K562 (cell line): ENCODE results near the gene WWC2. TPM values are rescaled to one million over a fixed set of nuclear protein-coding genes. Genes with fewer than 3 reads are reported as not detected.

ENCODE experiments used
- ATAC-seq: fragments of 200-7000 bp; cut with Tn5 transposase; 3 replicates; pipeline ENCODE4 v1.9.1; 2020; ENCODE audit warnings: moderate library complexity
- BruUV-seq: library from RNA; stranded (reverse); fragments of 400-500 nt; replicated peaks from 2 replicates; lab custom pipeline; 2021; lab: Mats Ljungman, UMichigan
- CTCF ChIA-PET: fragments of 300-600 bp; formaldehyde crosslinking; extraction: SDS; loops from one replicate; lab custom pipeline; 2021; ENCODE audit warnings: low intra/inter-chr PET ratio; lab: Yijun Ruan, JAX
- POLR2A ChIA-PET: fragments of 300-600, 350-650 bp; sonication (Branson Sonifier 250); formaldehyde crosslinking; extraction: SDS; loops from one replicate; lab custom pipeline; 2021; ENCODE audit warnings: antibody characterized with exemption, inconsistent platforms; lab: Yijun Ruan, JAX
- DNase-seq, 4 experiments: peaks; one replicate each; pipeline versions ENCODE4 v3.0.0 to v3.0.0-alpha.2; 2011 to 2018; ENCODE audit warnings: low spot score in 3 of 4, mixed read lengths in 3 of 4; ENCODE audit errors: extremely low read depth in 1 of 4
- FAIRE-seq: peaks from 2 replicates; lab custom pipeline; 2011; peaks lifted over from hg19 to GRCh38; lab: Jason Lieb, UNC
- H2AFZ ChIP-seq: 2 replicates; pipeline ENCODE4 v1.6.0; 2011; ENCODE audit warnings: low read depth, low read length, control low read depth, inconsistent platforms
- H3K27ac ChIP-seq: fragments of 200-600 bp; 3 replicates; pipeline ENCODE4 v1.8.0; 2011; ENCODE audit warnings: low read depth, mild to moderate bottlenecking, control low read depth, inconsistent platforms, low read length, moderate library complexity, mixed read lengths; ENCODE audit errors: extremely low read depth
- H3K27me3 ChIP-seq, 2 experiments: fragments of 300-600 bp in 1 of 2; 2 replicates in 1 of 2; 3 replicates in 1 of 2; pipeline versions ENCODE4 v1.6.0 to v1.8.0; 2011; ENCODE audit warnings: inconsistent platforms in 2 of 2, low read length in 2 of 2, mild to moderate bottlenecking in 1 of 2, mixed read lengths in 1 of 2, moderate library complexity in 1 of 2; ENCODE audit not compliant: control insufficient read depth in 2 of 2, insufficient read depth in 2 of 2
- H3K36me3 ChIP-seq: fragments of 300-600 bp; 3 replicates; pipeline ENCODE4 v1.8.0; 2011; ENCODE audit warnings: mild to moderate bottlenecking, low read length, inconsistent platforms; ENCODE audit not compliant: control insufficient read depth, insufficient read depth
- H3K4me1 ChIP-seq, 2 experiments: fragments of 200-600 bp in 1 of 2; replicated peaks in 1 of 2; 2 replicates in 1 of 2; 3 replicates in 1 of 2; pipeline versions ENCODE4 v1.5.1 to v1.8.0; 2011; ENCODE audit warnings: inconsistent platforms in 2 of 2, low read length in 2 of 2, mild to moderate bottlenecking in 1 of 2, mixed read lengths in 1 of 2, moderate library complexity in 1 of 2; ENCODE audit not compliant: control insufficient read depth in 2 of 2, insufficient read depth in 2 of 2
- H3K4me2 ChIP-seq: 2 replicates; pipeline ENCODE4 v1.6.1; 2011; ENCODE audit warnings: low read length, control low read depth, inconsistent platforms, mixed read lengths; ENCODE audit not compliant: insufficient read depth
- H3K4me3 ChIP-seq: fragments of 200-600 bp; sonication (generic), shearing (Covaris generic); 2 replicates; pipeline ENCODE4 v1.5.1; 2016; ENCODE audit warnings: control low read depth, inconsistent platforms
- H3K79me2 ChIP-seq: fragments of 200-600 bp; 3 replicates; pipeline ENCODE4 v1.8.0; 2011; ENCODE audit warnings: low read length, inconsistent platforms; ENCODE audit not compliant: control insufficient read depth, insufficient read depth
- H3K9ac ChIP-seq, 2 experiments: 2 replicates each; pipeline versions ENCODE4 v1.6.0 to v1.6.1; 2011; ENCODE audit warnings: low read depth in 2 of 2, low read length in 2 of 2, control low read depth in 1 of 2, inconsistent platforms in 1 of 2, mild to moderate bottlenecking in 1 of 2, mixed read lengths in 1 of 2; ENCODE audit not compliant: insufficient read depth in 1 of 2
- H3K9me1 ChIP-seq: one replicate; pipeline ENCODE4 v1.6.0; 2011; ENCODE audit warnings: inconsistent platforms, mild to moderate bottlenecking, low read length, moderate library complexity; ENCODE audit not compliant: control insufficient read depth, insufficient read depth
- H3K9me3 ChIP-seq: replicated peaks from 2 replicates; pipeline ENCODE4 v1.5.1; 2011; ENCODE audit warnings: low read depth, low read length, inconsistent platforms; ENCODE audit not compliant: control insufficient read depth, insufficient read depth
- H4K20me1 ChIP-seq: replicated peaks from 2 replicates; pipeline ENCODE4 v1.6.1; 2011; ENCODE audit warnings: low read length, inconsistent platforms, mixed read lengths; ENCODE audit not compliant: control insufficient read depth, insufficient read depth
- CHD2 ChIP-seq: IDR thresholded peaks from 2 replicates; pipeline ENCODE4 v1.6.1; 2011; ENCODE audit warnings: low read depth, low read length
- HEY1 ChIP-seq: fragments of 250-450 bp; sonication (Bioruptor Pico); IDR thresholded peaks from 2 replicates; pipeline ENCODE4 v1.5.0; 2020; ENCODE audit warnings: mild to moderate bottlenecking, moderate library complexity, borderline replicate concordance
- MGA ChIP-seq: fragments of 450-650 bp; IDR thresholded peaks from 2 replicates; pipeline ENCODE4 v1.6.1; 2016; ENCODE audit warnings: mild to moderate bottlenecking, moderate library complexity
- NFXL1 ChIP-seq: fragments of 450-650 bp; formaldehyde crosslinking; IDR thresholded peaks from 2 replicates; pipeline ENCODE4 v1.4.0; 2021; ENCODE audit warnings: mild to moderate bottlenecking
- PHB ChIP-seq: fragments of 250-450 bp; sonication (Bioruptor Pico); IDR thresholded peaks from 2 replicates; pipeline ENCODE4 v1.5.0; 2021
- RAD21 ChIP-seq, 2 experiments: fragments of 250-450 bp in 1 of 2; fragments of 450-650 bp in 1 of 2; sonication (Bioruptor Pico) in 1 of 2; formaldehyde crosslinking in 1 of 2; IDR thresholded peaks in 1 of 2; conservative IDR thresholded peaks in 1 of 2; 2 replicates each; pipeline versions ENCODE4 v1.4.0 to v1.8.0; 2020 to 2022; ENCODE audit warnings: mild to moderate bottlenecking in 2 of 2, moderate library complexity in 1 of 2
- RBFOX2 ChIP-seq: fragments of 200-400 bp; formaldehyde crosslinking; IDR thresholded peaks from 2 replicates; pipeline ENCODE4 v1.6.1; 2017; ENCODE audit warnings: low read depth, mild to moderate bottlenecking, low read length, moderate library complexity
- ZNF3 ChIP-seq: fragments of 250-450 bp; sonication (Bioruptor Pico); IDR thresholded peaks from 2 replicates; pipeline ENCODE4 v1.5.0; 2021; ENCODE audit warnings: mild to moderate bottlenecking, moderate library complexity
- ZNF699 ChIP-seq: fragments of 250-450 bp; sonication (Bioruptor Pico); IDR thresholded peaks from 2 replicates; pipeline ENCODE4 v1.8.0; 2021; ENCODE audit warnings: mild to moderate bottlenecking, moderate library complexity; ENCODE audit not compliant: insufficient replicate concordance
- WGBS: fragments of 100-300 bp; shearing (Covaris generic); methylation state at CpG from one replicate; pipeline ENCODE4 v1.1.6; 2016; ENCODE audit warnings: low coverage, mixed read lengths; ENCODE audit not compliant: insufficient coverage; ENCODE audit errors: missing lambda C conversion rate; 5-methylcytosine and 5-hydroxymethylcytosine counted together
- in situ Hi-C: fragments of 300-500 bp; cut with MboI; formaldehyde crosslinking; loops from 4 replicates; pipeline ENCODE4 v1.15.0; 2018; ENCODE audit warnings: inconsistent platforms, mixed read lengths
- intact Hi-C: fragments of 100-400 bp; cut with micrococcal nuclease; formaldehyde crosslinking; loops from 2 replicates; pipeline ENCODE4 v1.14.2; 2022
- polyA plus RNA-seq, 8 experiments: library from polyadenylated mRNA; depleted of rRNA in 4 of 8; stranded (reverse) in 5 of 8; unstranded in 3 of 8; fragments of >200 nt; fragmentation: Nextera tagmentation in 2 of 8; fragmentation: Illumina TruSeq in 1 of 8; extraction: Ambion mirVana in 2 of 8; extraction: Trizol in 1 of 8; gene quantifications; 2 replicates each; pipeline versions ENCODE4 v1.2.1 to v1.2.3, GENCODE V29; 2011 to 2014; ENCODE audit warnings: inconsistent platforms in 1 of 8, missing spikeins in 1 of 8
- total RNA-seq, 7 experiments: library from RNA; depleted of rRNA in 6 of 7; stranded (reverse); fragments of >200 nt in 6 of 7; fragmentation: Illumina TruSeq in 2 of 7; extraction: Trizol in 2 of 7; gene quantifications; 2 replicates each; pipeline versions ENCODE4 v1.2.1 to v1.2.3, GENCODE V29; 2011 to 2021; ENCODE audit warnings: low replicate concordance in 1 of 7

Gene WWC2
- total and polyA plus RNA-seq, 9 of the 15 experiments (the other 6 are each of a cell fraction or from before 2014, with no cell fraction given) = 3.7 to 39.4 (median 19.6) TPM

- H3K79me2 ChIP-seq = no peaks in the 10 kb centered on the region
- no peak overlapping the region for H3K27ac ChIP-seq
- no peak for FAIRE-seq
- H3K9ac ChIP-seq = no peak overlapping the region
- in situ Hi-C loops = no loop called here
- H3K27me3 ChIP-seq = no peaks in the 10 kb centered on the region
- intact Hi-C loops = no loop called here
- POLR2A ChIA-PET = interaction anchor here (0.6 kb wide), 1 partner anchor 14 kb away, joined by 3 read pairs; no protein-coding TSS in a partner anchor
- no peaks in the 10 kb centered on the region for H3K36me3 ChIP-seq
- no peaks in the 10 kb centered on the region for H3K4me1 ChIP-seq
- DNase-seq = no peak
- no peaks in the 10 kb centered on the region for H4K20me1 ChIP-seq
- WGBS = 72% methylated on average over 4 of the region's 4 CpGs
- H3K4me3 ChIP-seq = no peak overlapping the region
- H3K9me1 ChIP-seq = no peaks in the 10 kb centered on the region
- CTCF ChIA-PET = no interaction called here
- BruUV-seq = no TSS peak
- H3K9me3 ChIP-seq = no peaks in the 10 kb centered on the region
- H2AFZ ChIP-seq = no peak overlapping the region
- no peak overlapping the region for H3K4me2 ChIP-seq
- ATAC-seq = no peak
- TF ChIP-seq ZNF699 (CRISPR knock-in tag) (no peak), PHB (no peak), RBFOX2 (no peak), CHD2 (no peak), NFXL1 (CRISPR knock-in tag) (no peak), MGA (no peak), HEY1 (CRISPR knock-in tag) (no peak), RAD21 (CRISPR knock-in tag; conservative IDR thresholded peaks at IDR 0.05 in 1 of 2, IDR thresholded peaks at IDR 0.05 in 1 of 2) (no peak), ZNF3 (CRISPR knock-in tag) (no peak)
These were observed 204.2 kb downstream of the WWC2 start for GRCh38 chr4:183303301-183303700.
